ENCODE measurements around the gene BBS9. TPM values are rescaled to one million over a fixed set of nuclear protein-coding genes. Genes with fewer than 3 reads are reported as not detected.

BBS9 gene
- total and polyA plus RNA-seq, 4 donors: 2.3 to 9.5 (median 4.5) TPM

- H3K27ac ChIP-seq (ENCODE audit: low read depth in 1 of 2, low read length in 2 of 2): no peak overlapping the region
- 23% methylated on average over 3 of the region's 3 CpGs for WGBS
Measured at GRCh38 chr7:33130184-33130583, 820 bp downstream of the BBS9 start.

DNA sequence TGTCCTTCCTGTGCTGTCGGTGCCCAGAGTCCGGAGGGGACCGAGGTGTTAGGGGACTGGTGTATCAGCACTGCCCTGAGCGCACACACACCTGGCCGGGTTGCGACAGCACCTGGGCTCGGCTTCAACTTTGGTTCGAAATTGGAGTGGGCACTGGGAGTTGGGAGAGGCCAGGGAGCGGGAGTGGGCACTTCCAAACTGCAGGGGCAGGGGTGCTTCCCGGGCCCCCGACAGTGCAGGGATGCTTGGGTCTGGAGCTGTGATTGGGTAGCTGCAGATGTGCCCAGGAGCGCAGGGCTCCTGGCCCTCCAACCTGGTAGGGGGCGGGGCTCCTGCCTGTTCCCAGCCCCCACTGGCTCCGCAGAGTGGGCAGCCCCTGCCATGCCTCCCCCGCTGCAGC lies 7.7 kb downstream of the BBS9 start:
- H3K4me1 ChIP-seq (ENCODE audit: control insufficient read depth in 4 of 4, insufficient read depth in 4 of 4, low read length in 3 of 4): no peaks in the 10 kb centered on the region
- TF ChIP-seq GABPA (IDR thresholded peaks at IDR 0.05 in 1 of 2, conservative IDR thresholded peaks at IDR 0.05 in 1 of 2) (no peak), NR2F2 (IDR thresholded peaks at IDR 0.05) (no peak), MAX (IDR thresholded peaks at IDR 0.05) (no peak), TAF1 (conservative IDR thresholded peaks at IDR 0.05) (no peak), HNF4A (conservative IDR thresholded peaks at IDR 0.05) (no peak), FOXA1 (IDR thresholded peaks at IDR 0.05) (no peak), RAD21 (IDR thresholded peaks at IDR 0.05) (no peak), RXRA (IDR thresholded peaks at IDR 0.05) (no peak), JUND (IDR thresholded peaks at IDR 0.05) (no peak)
- TF ChIP-seq, protein P1, sequence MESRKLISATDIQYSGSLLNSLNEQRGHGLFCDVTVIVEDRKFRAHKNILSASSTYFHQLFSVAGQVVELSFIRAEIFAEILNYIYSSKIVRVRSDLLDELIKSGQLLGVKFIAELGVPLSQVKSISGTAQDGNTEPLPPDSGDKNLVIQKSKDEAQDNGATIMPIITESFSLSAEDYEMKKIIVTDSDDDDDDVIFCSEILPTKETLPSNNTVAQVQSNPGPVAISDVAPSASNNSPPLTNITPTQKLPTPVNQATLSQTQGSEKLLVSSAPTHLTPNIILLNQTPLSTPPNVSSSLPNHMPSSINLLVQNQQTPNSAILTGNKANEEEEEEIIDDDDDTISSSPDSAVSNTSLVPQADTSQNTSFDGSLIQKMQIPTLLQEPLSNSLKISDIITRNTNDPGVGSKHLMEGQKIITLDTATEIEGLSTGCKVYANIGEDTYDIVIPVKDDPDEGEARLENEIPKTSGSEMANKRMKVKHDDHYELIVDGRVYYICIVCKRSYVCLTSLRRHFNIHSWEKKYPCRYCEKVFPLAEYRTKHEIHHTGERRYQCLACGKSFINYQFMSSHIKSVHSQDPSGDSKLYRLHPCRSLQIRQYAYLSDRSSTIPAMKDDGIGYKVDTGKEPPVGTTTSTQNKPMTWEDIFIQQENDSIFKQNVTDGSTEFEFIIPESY (IDR thresholded peaks at IDR 0.05): no peak
- TF ChIP-seq, protein P2, sequence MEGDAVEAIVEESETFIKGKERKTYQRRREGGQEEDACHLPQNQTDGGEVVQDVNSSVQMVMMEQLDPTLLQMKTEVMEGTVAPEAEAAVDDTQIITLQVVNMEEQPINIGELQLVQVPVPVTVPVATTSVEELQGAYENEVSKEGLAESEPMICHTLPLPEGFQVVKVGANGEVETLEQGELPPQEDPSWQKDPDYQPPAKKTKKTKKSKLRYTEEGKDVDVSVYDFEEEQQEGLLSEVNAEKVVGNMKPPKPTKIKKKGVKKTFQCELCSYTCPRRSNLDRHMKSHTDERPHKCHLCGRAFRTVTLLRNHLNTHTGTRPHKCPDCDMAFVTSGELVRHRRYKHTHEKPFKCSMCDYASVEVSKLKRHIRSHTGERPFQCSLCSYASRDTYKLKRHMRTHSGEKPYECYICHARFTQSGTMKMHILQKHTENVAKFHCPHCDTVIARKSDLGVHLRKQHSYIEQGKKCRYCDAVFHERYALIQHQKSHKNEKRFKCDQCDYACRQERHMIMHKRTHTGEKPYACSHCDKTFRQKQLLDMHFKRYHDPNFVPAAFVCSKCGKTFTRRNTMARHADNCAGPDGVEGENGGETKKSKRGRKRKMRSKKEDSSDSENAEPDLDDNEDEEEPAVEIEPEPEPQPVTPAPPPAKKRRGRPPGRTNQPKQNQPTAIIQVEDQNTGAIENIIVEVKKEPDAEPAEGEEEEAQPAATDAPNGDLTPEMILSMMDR (IDR thresholded peaks at IDR 0.05; ENCODE audit: low read depth, low read length, missing input control): no peak
- H3K27me3 ChIP-seq (ENCODE audit: control insufficient read depth in 4 of 4, insufficient read depth in 4 of 4, low read length in 3 of 4): no peaks in the 10 kb centered on the region
- H3K4me3 ChIP-seq (ENCODE audit: low read depth in 1 of 3, low read length in 3 of 3): no peak overlapping the region
- no peak for DNase-seq (ENCODE audit: low spot score)
- no peak overlapping the region for H3K9ac ChIP-seq (ENCODE audit: low read depth in 1 of 2, low read length in 2 of 2)
- peaks cover 0 to 4% (median 0%) of the 10 kb centered on the region in 4 donors for H3K9me3 ChIP-seq (ENCODE audit: control insufficient read depth in 4 of 4, low read length in 3 of 4)
- WGBS: 92% methylated on average over 15 of the region's 15 CpGs
- no peaks in the 10 kb centered on the region for H3K36me3 ChIP-seq (ENCODE audit: control insufficient read depth in 4 of 4, insufficient read depth in 3 of 4, low read depth in 1 of 4, low read length in 3 of 4)
- no peak overlapping the region for H3K27ac ChIP-seq (ENCODE audit: low read depth in 1 of 2, low read length in 2 of 2)

More at GRCh38 chr7:33130184-33130583, 820 bp downstream of the BBS9 start:
- peaks cover 0 to 4% (median 0%) of the 10 kb centered on the region in 4 donors for H3K9me3 ChIP-seq (ENCODE audit: control insufficient read depth in 4 of 4, low read length in 3 of 4)
- no peaks in the 10 kb centered on the region for H3K36me3 ChIP-seq (ENCODE audit: control insufficient read depth in 4 of 4, insufficient read depth in 3 of 4, low read depth in 1 of 4, low read length in 3 of 4)
- H3K27me3 ChIP-seq (ENCODE audit: control insufficient read depth in 4 of 4, insufficient read depth in 4 of 4, low read length in 3 of 4): no peaks in the 10 kb centered on the region
- no peak for DNase-seq (ENCODE audit: low spot score)
- peaks cover 1 to 11% (median 8%) of the 10 kb centered on the region in 4 donors for H3K4me1 ChIP-seq (ENCODE audit: control insufficient read depth in 4 of 4, insufficient read depth in 4 of 4, low read length in 3 of 4)
- peak overlapping the region; percentile 72 to 100 (median 98) for H3K4me3 ChIP-seq (ENCODE audit: low read depth in 1 of 3, low read length in 3 of 3)
- TF ChIP-seq GABPA (IDR thresholded peaks at IDR 0.05 in 1 of 2, conservative IDR thresholded peaks at IDR 0.05 in 1 of 2) (no peak), RXRA (IDR thresholded peaks at IDR 0.05) (no peak), HNF4A (conservative IDR thresholded peaks at IDR 0.05) (no peak), FOXA1 (IDR thresholded peaks at IDR 0.05) (no peak), NR2F2 (IDR thresholded peaks at IDR 0.05) (no peak), HNF4G (IDR thresholded peaks at IDR 0.05) (no peak), TAF1 (conservative IDR thresholded peaks at IDR 0.05) (no peak), EGR1 (IDR thresholded peaks at IDR 0.05; ENCODE audit: low read depth in 2 of 2) (no peak), SP1 (IDR thresholded peaks at IDR 0.05) (no peak), FOXA2 (IDR thresholded peaks at IDR 0.05) (no peak), RAD21 (IDR thresholded peaks at IDR 0.05) (no peak)
- TF ChIP-seq, protein P3, sequence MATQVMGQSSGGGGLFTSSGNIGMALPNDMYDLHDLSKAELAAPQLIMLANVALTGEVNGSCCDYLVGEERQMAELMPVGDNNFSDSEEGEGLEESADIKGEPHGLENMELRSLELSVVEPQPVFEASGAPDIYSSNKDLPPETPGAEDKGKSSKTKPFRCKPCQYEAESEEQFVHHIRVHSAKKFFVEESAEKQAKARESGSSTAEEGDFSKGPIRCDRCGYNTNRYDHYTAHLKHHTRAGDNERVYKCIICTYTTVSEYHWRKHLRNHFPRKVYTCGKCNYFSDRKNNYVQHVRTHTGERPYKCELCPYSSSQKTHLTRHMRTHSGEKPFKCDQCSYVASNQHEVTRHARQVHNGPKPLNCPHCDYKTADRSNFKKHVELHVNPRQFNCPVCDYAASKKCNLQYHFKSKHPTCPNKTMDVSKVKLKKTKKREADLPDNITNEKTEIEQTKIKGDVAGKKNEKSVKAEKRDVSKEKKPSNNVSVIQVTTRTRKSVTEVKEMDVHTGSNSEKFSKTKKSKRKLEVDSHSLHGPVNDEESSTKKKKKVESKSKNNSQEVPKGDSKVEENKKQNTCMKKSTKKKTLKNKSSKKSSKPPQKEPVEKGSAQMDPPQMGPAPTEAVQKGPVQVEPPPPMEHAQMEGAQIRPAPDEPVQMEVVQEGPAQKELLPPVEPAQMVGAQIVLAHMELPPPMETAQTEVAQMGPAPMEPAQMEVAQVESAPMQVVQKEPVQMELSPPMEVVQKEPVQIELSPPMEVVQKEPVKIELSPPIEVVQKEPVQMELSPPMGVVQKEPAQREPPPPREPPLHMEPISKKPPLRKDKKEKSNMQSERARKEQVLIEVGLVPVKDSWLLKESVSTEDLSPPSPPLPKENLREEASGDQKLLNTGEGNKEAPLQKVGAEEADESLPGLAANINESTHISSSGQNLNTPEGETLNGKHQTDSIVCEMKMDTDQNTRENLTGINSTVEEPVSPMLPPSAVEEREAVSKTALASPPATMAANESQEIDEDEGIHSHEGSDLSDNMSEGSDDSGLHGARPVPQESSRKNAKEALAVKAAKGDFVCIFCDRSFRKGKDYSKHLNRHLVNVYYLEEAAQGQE (IDR thresholded peaks at IDR 0.05): no peak
- TF ChIP-seq, protein P2 (IDR thresholded peaks at IDR 0.05; ENCODE audit: low read depth, low read length, missing input control): no peak
- peak overlapping the region; percentile 36 to 41 for H3K9ac ChIP-seq (ENCODE audit: low read depth in 1 of 2, low read length in 2 of 2)
